PFSK-1 (cell line): ENCODE data around the gene TMOD3.

Source experiments
- FOXP2 ChIP-seq: optimal IDR thresholded peaks from 2 replicates; pipeline ENCODE3; 2011; ENCODE audit warnings: borderline replicate concordance, control low read depth, inconsistent platforms; ENCODE audit not compliant: insufficient read depth; ENCODE audit errors: extremely low read length, extremely low read depth
- POLR2AphosphoS5 ChIP-seq: IDR thresholded peaks from 2 replicates; pipeline ENCODE4 v1.6.1; 2012; ENCODE audit warnings: low read depth, mild to moderate bottlenecking, control low read depth, low read length, moderate library complexity
- REST ChIP-seq, 2 experiments: IDR thresholded peaks; 2 replicates each; pipeline versions ENCODE4 v1.6.1 to v1.8.0; 2011 to 2012; ENCODE audit warnings: low read depth in 2 of 2, low read length in 2 of 2, control low read depth in 1 of 2, inconsistent platforms in 1 of 2, mild to moderate bottlenecking in 1 of 2, moderate library complexity in 1 of 2; ENCODE audit not compliant: insufficient read depth in 1 of 2
- SIN3A ChIP-seq: IDR thresholded peaks from 2 replicates; pipeline ENCODE4 v1.6.1; 2012; ENCODE audit warnings: mild to moderate bottlenecking, low read length, moderate library complexity, borderline replicate concordance; ENCODE audit not compliant: insufficient read depth
- TAF1 ChIP-seq: IDR thresholded peaks from 2 replicates; pipeline ENCODE4 v1.6.1; 2012; ENCODE audit warnings: low read length, control low read depth, borderline replicate concordance; ENCODE audit not compliant: insufficient read depth

- TF ChIP-seq SIN3A: no peak
- no peak for TF ChIP-seq TAF1
- TF ChIP-seq POLR2AphosphoS5: no peak
- TF ChIP-seq REST (IDR thresholded peaks at IDR 0.05; ENCODE audit: insufficient read depth in 1 of 2, low read depth in 2 of 2, low read length in 2 of 2): no peak
- TF ChIP-seq FOXP2: no peak
Measured at GRCh38 chr15:51955504-51955903, 126.1 kb downstream of the TMOD3 start.
